ENCODE data around the gene IPMK. TPM values are rescaled to one million over a fixed set of nuclear protein-coding genes. Genes with fewer than 3 reads are reported as not detected.
"Not testable (repeated sequence)": the region's sequence is repeated elsewhere in the genome, so short reads cannot be mapped to it uniquely, and the experiment has no call there.

The IPMK gene
- total and polyA plus RNA-seq, 2 donors from 2014 or later = 1.7 to 5.0 TPM

- Histone ChIP-seq H3K27ac (ENCODE audit: low read depth in 2 of 2, low read length in 2 of 2) (no peak overlapping the region), H3K9me3 (ENCODE audit: control insufficient read depth in 2 of 3, insufficient read depth in 1 of 3, low read length in 3 of 3) (no peaks in the 10 kb centered on the region), H3K9ac (ENCODE audit: low read length in 3 of 3) (no peak overlapping the region), H3K4me3 (ENCODE audit: low read length in 3 of 3) (no peak overlapping the region), H3K4me1 (ENCODE audit: control insufficient read depth in 2 of 3, insufficient read depth in 2 of 3, low read depth in 1 of 3, low read length in 3 of 3) (no peaks in the 10 kb centered on the region), H3K27me3 (ENCODE audit: control insufficient read depth, insufficient read depth, low read length) (no peaks in the 10 kb centered on the region), H3K36me3 (ENCODE audit: control insufficient read depth in 2 of 3, insufficient read depth in 3 of 3, low read length in 3 of 3) (no peaks in the 10 kb centered on the region)
- intact Hi-C loops (cut with DNase I) = no loop called here
- FAIRE-seq = no peak
- TF ChIP-seq CTCF (IDR thresholded peaks at IDR 0.05; ENCODE audit: borderline replicate concordance, extremely low read depth, insufficient read depth) = no peak
- DNase-seq = no peak
These were observed 13.1 kb downstream of the IPMK start for GRCh38 chr10:58254644-58255043.

GRCh38 chr10:58253184-58253583 lies 14.5 kb downstream of the IPMK start:
- no peak overlapping the region for H3K9ac ChIP-seq (ENCODE audit: low read length in 3 of 3)
- no peak for DNase-seq
- intact Hi-C loops (cut with DNase I) = no loop called here
- H3K27ac ChIP-seq (ENCODE audit: low read depth in 2 of 2, low read length in 2 of 2) = no peak overlapping the region
- no peaks in the 10 kb centered on the region for H3K9me3 ChIP-seq (ENCODE audit: control insufficient read depth in 2 of 3, insufficient read depth in 1 of 3, low read length in 3 of 3)
- H3K27me3 ChIP-seq (ENCODE audit: control insufficient read depth, insufficient read depth, low read length) = no peaks in the 10 kb centered on the region
- TF ChIP-seq CTCF (IDR thresholded peaks at IDR 0.05; ENCODE audit: borderline replicate concordance, extremely low read depth, insufficient read depth) = no peak
- H3K36me3 ChIP-seq (ENCODE audit: control insufficient read depth in 2 of 3, insufficient read depth in 3 of 3, low read length in 3 of 3) = no peaks in the 10 kb centered on the region
- no peak for FAIRE-seq
- no peak overlapping the region for H3K4me3 ChIP-seq (ENCODE audit: low read length in 3 of 3)
- no peaks in the 10 kb centered on the region for H3K4me1 ChIP-seq (ENCODE audit: control insufficient read depth in 2 of 3, insufficient read depth in 2 of 3, low read depth in 1 of 3, low read length in 3 of 3)

- H3K4me3 ChIP-seq (ENCODE audit: low read length in 3 of 3); H3K27ac ChIP-seq (ENCODE audit: low read depth in 2 of 2, low read length in 2 of 2); H3K9me3 ChIP-seq (ENCODE audit: control insufficient read depth in 2 of 3, insufficient read depth in 1 of 3, low read length in 3 of 3); H3K36me3 ChIP-seq (ENCODE audit: control insufficient read depth in 2 of 3, insufficient read depth in 3 of 3, low read length in 3 of 3); H3K27me3 ChIP-seq (ENCODE audit: control insufficient read depth, insufficient read depth, low read length); DNase-seq; FAIRE-seq; intact Hi-C loops (cut with DNase I); H3K4me1 ChIP-seq (ENCODE audit: control insufficient read depth in 2 of 3, insufficient read depth in 2 of 3, low read depth in 1 of 3, low read length in 3 of 3); H3K9ac ChIP-seq (ENCODE audit: low read length in 3 of 3): not testable (repeated sequence)
These were observed 23.0 kb downstream of the IPMK start for GRCh38 chr10:58244666-58245065.

- DNase-seq; H3K36me3 ChIP-seq (ENCODE audit: control insufficient read depth in 2 of 3, insufficient read depth in 3 of 3, low read length in 3 of 3); H3K9ac ChIP-seq (ENCODE audit: low read length in 3 of 3); H3K4me1 ChIP-seq (ENCODE audit: control insufficient read depth in 2 of 3, insufficient read depth in 2 of 3, low read depth in 1 of 3, low read length in 3 of 3); H3K27ac ChIP-seq (ENCODE audit: low read depth in 2 of 2, low read length in 2 of 2); H3K27me3 ChIP-seq (ENCODE audit: control insufficient read depth, insufficient read depth, low read length); intact Hi-C loops (cut with DNase I); FAIRE-seq; H3K9me3 ChIP-seq (ENCODE audit: control insufficient read depth in 2 of 3, insufficient read depth in 1 of 3, low read length in 3 of 3); H3K4me3 ChIP-seq (ENCODE audit: low read length in 3 of 3): not testable (repeated sequence)
These were observed 23.5 kb downstream of the IPMK start for GRCh38 chr10:58244242-58244641.

- DNase-seq; H3K27ac ChIP-seq (ENCODE audit: low read depth in 2 of 2, low read length in 2 of 2); H3K4me1 ChIP-seq (ENCODE audit: control insufficient read depth in 2 of 3, insufficient read depth in 2 of 3, low read depth in 1 of 3, low read length in 3 of 3); intact Hi-C loops (cut with DNase I); H3K27me3 ChIP-seq (ENCODE audit: control insufficient read depth, insufficient read depth, low read length); FAIRE-seq; H3K4me3 ChIP-seq (ENCODE audit: low read length in 3 of 3); H3K9me3 ChIP-seq (ENCODE audit: control insufficient read depth in 2 of 3, insufficient read depth in 1 of 3, low read length in 3 of 3); H3K36me3 ChIP-seq (ENCODE audit: control insufficient read depth in 2 of 3, insufficient read depth in 3 of 3, low read length in 3 of 3); H3K9ac ChIP-seq (ENCODE audit: low read length in 3 of 3): not testable (repeated sequence)
These were observed 23.9 kb downstream of the IPMK start for GRCh38 chr10:58243801-58244200.
